HG03460 (cell line): Measurements from ENCODE around the gene PTPRN2.
A peak's percentile ranks its signal among the peaks of the same experiment; 100 is the strongest.
"Not testable (repeated sequence)": the region's sequence is repeated elsewhere in the genome, so short reads cannot be mapped to it uniquely, and the experiment has no call there.

ENCODE experiments used
- ATAC-seq: cut with Tn5 transposase; IDR thresholded peaks from one replicate; pipeline ENCODE4 v1.9.1; 2021; ENCODE audit not compliant: unreplicated experiment

Gene PTPRN2

DNA sequence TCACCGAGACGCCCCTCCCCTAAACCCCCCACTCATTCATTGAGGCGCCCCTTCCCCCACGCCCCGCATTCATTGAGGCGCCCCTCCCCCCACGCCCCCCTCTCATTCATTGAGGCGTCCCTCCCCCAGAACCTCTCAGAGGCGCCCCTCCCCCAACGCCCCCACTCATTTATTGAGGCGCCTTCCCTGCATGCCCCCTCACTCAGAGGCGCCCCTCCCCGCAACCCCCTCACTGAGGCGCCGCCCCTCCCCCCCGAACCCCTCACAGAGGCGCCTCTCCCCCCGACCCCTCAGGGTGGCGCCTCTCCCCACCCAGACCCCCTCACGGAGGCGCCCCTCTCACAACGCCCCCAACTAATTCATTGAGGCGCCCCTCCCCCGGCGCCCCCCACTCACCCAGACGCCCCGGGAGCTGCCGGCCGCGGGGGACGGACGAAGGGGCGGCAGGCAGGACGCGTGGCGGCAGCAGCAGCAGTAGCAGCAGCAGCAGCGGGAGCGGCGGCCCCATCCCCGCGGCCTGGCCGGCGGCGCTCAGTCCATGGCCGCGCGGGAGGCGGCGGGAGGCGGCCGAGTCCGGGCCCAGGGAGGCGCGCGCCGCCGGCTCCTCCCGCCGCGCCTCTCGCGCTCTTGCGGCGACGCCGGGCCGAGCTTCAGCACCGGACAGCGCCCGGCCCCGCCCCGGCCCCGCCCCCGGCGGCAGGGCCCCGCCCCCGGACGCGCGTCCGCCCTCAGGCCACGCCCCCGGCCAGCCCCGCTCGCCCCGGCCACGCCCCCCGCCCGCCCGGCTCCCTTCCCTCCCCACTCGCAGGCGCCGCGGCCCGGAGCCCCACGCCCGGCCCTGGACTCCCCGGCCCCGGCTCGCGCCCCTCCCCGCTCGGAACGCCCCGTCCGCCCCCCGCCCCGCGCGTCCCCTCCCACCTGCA is at the start of gene PTPRN2:
Gene PTPRN2 (minus strand): TSS at position 662 of the 923 bp plus-strand sequence.
- ATAC-seq, result peak; percentile 69

DNA sequence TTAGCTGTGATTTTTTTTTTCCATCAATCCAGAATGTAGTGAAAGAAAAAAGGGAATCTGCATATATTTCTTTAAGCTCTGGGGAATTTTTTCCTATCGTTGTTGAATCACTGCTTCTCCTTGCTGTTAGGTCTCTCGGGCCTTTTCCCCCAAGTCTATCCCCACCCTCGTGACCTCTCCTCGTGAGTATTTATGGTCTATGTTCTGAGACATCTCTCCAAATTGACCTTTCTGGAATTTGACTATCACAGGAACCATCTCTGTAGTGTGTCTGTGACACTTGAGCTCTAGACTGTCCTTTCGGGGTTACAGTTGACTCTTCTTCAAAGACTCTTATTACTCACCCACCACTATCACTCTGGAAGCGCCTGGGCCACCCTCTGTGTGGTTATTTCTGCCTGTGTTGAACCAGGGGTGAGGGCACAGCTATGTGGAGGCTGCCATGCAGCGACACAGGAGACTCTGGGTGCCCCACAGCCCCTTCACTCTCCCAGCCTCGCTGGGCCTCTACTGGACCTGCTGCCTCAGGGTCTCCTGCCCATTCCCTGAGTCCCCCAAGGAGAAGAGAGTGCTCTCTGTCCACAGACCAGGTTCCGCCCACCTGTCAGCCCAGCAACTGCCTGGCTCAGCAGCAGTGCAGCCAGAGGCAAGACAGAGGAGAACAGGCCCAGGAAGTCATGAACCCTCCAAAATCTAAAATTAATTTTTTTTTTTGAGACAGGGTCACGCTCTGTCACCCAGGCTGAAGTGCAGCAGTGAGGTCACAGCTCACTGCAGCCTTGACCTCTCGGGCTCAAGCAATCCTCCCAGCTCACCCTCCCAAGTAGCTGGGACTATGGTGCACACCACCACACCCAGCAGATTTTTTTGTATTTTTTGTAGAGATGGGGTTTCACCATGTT is 45.7 kb upstream of the PTPRN2 start:
- ATAC-seq, result peak; percentile 78

DNA sequence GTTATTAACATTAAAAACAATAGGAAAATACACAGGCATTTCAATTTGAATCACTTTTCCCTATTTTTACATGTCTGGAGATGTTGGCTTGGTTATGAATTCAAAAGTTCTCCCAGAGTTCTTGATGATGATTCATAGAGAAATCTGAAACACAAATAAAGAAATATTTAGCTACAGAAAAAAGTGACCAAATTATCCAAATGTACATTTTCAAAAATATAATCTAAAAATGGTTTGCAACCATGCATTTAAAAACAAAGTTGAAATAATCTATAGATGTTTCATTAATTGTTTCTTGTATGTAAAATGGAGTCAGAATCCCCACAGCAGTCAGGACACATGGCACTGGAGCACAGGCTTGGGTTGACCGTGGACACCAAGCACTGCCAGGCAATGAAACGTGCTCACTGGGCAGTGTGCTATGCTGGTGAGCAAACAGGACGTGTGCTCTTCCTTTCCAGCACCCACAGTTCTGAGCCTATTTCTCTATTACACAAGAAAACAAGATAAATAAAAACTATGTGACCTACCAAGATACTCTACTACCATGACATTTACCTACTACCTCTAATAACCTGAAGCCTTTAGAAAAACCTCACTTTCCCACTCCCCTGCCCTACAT is 44.1 kb upstream of the PTPRN2 start:
- ATAC-seq, result no peak

DNA sequence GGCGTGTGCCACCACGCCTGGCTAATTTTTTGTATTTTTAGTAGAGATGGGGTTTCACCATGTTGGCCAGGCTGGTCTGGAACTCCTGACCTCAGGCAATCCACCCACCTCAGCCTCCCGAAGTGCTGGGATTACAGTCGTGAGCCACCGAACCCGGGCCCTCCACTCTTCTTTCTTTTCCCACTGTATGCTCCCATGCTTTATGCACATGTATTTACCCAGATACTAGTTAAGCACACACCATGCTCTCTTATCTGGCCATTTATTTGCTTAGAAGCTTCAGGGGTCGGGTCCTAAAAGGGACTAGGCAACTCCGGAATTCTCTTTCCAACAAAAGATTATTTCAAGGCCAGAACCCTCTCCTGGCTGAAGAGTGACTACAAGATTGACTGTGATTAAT is 38.7 kb upstream of the PTPRN2 start:
- ATAC-seq, result not testable (repeated sequence)

DNA sequence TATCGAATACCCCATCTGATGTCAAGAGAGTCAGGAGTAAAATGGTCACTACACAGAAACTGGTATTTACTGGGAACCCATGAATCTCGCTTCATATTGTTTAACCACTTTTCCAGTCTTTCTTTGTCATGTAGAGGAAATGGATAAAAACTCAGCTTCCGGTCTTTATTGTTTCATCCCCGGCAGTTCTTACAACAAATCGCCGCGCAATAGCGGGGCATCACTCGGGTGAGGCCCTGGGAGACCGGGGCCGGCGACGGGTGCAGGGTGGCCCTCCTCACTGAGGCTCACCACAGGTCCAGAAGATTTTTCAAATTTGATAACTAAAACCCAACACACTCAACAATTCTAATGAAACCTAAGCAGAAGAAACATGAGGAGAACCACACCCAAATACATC is 35.6 kb upstream of the PTPRN2 start:
- ATAC-seq, result no peak

DNA sequence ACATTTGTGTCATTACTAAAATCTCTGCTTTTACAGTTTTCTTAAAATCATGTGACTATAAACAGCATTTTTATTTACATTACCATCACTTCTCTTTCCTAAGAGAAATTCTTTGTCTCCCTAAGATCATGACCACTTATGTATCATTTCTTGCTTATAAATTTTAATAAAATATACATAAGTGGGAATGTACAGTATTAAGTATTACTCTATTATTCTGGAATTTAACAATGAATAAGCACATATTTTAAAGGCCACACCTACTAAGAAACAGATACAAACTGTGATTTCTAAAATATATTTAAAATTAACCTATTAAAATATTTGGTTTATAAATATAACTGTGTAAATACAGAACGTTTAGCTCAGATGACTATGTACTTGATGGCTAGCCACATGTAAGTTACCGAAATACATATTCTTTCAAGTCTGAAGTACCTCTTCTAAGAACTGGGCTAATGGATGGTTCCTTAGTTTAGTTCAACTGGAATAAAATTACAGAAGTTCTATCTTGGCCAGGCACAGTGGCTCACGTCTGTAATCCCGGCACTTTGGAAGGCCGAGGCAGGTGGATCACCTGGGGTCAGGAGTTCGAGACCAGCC is 33.3 kb upstream of the PTPRN2 start:
- ATAC-seq, result no peak

DNA sequence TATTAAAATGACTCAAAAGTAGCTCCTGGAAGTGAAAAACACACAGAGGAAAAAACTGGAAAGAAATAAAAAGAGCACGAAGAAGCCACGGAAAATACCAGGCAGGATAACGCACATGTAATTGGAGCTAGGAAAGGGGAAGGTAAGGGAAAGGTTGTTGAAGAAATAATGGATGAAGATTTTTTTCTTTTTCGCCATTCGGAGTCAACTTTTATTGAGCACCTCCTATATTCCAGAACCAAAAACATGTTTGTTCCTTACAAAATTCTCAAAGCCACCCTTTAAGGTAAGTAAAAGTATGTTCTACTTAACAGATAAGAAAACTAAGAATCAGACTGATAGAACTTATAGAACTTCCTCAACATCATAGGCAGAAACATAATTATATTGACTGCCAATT is 32.8 kb upstream of the PTPRN2 start:
- ATAC-seq, result no peak

DNA sequence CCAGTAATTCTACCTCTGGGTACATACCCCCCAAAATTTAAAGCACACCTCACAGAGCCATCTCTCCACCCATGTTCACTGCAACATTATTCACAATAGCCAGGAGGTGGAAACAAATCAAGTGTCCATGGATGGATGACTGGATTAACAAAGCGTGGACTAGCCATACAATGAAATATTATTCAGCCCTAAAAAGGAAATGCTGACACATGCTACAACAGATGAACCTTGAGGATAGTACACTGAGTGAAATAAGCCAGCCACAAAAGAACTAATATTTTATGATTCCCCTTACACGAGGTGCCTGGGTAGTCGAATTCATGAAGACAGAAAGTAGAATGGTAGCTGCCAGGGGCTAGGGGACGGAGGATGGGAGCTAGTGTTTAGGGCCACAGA is 31.1 kb upstream of the PTPRN2 start:
- no peak for ATAC-seq

DNA sequence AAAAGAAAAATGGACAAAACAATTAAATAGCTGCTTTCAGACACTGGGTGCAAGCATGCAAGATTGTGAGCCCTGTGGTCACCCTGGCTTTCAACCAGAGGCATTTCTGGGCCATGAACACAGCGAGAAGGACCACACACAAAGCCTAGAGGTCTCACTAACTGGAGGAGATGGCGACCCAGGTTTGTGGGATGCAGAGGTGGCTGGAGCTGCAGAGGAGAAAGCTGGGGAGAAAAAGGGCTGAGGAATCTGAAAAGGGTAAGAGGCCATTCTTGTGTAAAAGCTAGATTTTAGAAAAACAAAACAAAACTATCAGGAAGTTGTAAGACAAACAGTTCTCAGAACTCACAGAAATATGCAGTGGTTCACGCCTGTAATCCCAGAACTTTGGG is 30.1 kb upstream of the PTPRN2 start:
- no peak for ATAC-seq

DNA sequence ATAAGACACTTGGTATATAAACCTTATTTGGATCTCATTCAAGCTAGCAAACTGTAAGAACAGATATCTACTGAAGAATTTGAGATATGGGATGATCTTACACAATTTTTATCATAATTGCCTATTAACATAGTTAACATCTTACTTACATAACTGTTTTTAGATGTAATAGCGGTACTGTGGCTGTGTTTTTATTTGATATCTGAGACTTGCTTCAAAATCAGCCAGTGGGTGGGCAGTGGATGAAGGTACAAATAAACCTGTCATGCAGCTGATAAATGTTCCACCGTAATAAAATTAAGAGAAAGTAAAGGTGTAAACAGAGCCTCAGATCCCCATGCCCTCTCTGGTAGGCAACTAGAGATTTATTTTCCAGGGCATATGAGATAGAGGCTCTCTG is 28.4 kb upstream of the PTPRN2 start:
- ATAC-seq, result no peak

DNA sequence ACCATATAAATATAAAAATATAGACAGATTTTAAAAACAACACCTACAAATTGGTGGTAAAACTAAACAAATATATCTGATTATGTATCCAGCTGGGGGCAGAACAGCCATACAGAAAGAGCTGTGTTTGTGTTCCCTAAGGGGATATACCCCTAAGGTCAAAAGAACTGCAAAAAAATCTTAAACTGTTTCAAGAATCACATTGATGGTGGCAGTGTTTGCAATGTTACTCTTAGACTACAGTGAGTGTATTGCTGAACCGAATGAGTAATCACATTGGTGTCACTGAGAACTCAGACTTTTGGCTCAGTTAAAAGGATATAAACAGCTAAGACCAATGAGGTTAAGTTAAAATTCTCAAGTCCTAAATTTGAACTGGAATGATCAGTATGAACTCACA is 27.1 kb upstream of the PTPRN2 start:
- ATAC-seq, result no peak

DNA sequence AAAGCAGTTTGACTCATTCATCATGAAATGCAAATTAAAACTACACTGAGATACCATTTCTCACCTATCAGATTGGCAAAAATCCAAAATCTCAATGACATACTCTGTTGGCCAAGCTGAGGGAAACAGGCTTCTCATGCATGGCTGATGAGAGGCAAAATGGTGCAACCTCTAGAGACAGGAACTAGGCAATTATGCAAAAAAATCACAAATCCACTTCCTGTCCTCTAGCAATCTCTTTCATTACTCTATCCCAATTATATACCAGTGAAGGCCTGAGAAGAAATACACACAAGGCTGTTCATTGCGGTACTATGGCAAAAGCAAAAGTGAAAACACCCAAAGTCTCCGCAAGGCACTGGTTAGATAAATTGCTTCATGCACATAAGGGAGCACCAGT is 25.9 kb upstream of the PTPRN2 start:
- peak; percentile 91 for ATAC-seq

DNA sequence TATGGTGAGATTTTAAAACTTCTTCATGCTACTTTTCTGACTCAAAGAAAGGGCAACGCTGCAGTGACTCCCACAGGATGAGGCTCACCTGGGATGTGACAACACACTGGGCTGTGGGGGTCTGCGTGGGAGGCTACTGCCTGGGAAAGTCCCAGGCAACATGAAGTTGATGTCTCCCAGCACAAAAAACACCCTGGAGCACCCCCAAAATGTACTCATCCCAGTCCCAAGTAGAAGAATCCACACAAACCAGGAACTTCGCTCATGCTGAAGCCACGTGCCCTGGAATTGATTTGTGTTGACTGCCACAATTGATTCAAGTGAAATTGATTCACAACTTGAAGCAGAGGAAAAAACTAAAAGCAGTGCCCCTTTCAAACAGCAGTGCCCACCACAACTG is 24.9 kb upstream of the PTPRN2 start:
- ATAC-seq, result no peak

DNA sequence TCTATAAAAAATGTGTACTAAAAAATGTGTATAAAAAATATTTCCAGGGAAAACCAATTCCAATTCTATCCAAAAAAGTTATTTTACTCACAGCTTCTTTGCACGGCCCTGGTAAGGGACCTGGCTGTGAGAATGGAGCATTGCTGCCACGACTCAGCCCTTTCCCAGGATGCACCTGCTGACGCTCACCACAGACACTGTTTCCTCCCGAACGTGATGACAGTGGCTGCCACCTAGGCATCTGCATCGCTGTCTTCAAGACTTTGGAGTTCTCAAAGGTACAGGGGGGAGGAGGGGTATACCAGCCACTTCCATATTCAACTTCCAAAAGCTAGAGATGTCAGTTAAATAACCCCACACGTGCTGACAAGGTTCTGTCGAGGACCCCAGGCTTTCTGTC is 23.9 kb upstream of the PTPRN2 start:
- no peak for ATAC-seq

DNA sequence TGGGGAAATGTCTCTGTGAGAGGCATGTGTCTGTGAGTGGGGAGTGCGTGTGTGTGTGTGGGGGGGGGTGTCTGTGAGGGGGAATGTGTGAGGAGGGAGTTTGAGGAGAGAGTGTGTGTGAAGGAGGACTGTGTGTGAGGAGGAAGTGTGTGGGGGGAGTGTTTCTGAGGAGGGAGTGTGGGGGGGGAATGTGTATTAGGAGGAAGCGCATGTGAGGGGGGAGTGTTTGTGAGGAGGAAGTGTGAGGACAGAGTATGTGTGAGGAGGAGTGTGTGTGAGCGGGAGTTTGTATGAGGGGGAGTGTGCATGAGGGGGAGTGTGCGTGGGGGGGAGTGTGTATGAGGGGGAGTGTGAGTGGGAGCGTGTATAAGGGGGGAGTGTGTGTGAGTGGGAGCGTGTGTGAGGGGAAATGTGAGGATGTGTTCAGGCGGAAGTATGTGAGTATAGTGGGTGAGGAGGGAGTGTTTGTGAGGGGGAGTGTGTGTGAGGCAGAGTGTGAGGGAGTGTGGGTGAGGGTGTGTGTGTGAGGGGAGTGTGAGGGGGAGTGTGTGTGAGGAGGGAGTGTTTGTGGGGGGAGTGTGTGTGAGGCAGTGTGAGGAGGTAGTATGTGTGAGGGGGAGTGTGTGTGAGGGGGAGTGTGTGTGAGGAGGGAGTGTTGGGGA is 21.8 kb upstream of the PTPRN2 start:
- ATAC-seq, result no peak

DNA sequence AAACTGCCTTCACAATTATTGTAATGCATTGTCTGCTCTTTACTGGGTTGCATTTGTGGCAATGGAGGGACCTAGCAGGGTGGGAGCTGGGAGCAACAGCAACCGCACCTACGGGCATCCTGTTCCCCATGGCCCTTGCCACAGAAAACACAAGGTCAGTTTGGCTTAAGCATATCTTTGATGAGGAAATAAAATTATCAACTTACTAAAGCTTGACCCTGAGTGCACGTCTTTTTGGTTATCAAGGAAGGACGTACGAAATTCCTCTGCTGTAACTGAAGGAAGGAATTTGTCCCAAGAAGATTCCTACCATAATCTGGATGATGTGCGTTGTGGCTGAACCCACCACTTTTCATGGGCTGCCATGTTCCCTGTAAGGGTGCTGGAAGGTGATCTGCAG is 19.9 kb upstream of the PTPRN2 start:
- ATAC-seq, result no peak

DNA sequence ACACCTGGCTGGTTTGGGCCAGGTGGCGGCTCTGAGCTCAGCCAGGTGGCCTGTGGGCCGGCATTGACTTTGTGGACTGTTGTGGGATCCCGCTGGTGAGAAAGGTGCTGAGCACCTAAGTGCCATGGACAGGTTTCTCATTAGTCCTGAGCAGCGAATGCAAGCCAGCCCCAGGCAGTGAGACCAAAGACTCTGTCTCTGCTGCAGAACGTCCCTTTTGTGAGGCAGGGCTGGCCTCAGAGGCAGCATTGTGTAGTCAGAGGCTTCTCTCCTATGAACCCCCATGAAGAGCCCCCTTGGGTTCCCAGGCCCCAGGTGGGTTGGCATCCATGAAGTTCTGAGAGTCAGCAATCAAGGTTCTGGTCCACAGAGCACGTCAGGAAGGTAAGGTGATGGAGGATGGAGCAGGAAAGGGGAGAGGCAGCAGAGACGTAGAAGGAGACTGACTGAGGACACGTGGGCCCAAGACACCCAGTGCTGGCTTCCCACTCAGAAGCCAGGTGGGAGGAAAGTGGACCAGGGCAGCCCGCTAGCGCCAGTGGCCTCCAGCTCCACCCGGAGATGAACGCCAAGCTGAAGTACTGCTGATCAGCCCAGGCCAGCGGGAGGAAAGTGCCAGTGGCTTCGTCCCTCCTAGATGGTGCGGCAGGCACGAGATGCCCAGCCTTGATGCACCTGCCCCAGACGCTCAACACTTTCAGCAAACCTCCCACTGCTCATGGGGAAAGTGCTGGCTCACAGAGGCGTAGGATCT is 19.2 kb upstream of the PTPRN2 start:
- no peak for ATAC-seq

DNA sequence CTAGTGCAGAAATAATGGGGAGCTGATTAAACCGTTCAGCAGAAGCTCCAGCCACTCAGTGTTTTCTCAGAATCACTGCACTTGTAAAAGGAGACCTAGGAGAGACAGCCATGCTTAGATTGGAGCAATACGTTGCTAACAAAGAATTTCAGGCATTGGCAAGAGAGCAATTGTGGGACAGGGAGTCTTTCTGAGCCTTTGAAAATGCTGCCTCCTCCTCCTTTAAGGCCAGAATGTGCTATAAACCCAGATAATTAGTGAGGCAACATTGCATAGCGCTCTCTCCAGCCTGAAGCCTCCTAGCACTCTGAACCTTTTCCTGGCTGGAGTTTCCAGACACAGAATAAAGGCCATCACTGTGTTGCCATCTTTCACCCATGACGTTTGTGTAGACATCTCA is 18.5 kb upstream of the PTPRN2 start:
- ATAC-seq, result no peak

DNA sequence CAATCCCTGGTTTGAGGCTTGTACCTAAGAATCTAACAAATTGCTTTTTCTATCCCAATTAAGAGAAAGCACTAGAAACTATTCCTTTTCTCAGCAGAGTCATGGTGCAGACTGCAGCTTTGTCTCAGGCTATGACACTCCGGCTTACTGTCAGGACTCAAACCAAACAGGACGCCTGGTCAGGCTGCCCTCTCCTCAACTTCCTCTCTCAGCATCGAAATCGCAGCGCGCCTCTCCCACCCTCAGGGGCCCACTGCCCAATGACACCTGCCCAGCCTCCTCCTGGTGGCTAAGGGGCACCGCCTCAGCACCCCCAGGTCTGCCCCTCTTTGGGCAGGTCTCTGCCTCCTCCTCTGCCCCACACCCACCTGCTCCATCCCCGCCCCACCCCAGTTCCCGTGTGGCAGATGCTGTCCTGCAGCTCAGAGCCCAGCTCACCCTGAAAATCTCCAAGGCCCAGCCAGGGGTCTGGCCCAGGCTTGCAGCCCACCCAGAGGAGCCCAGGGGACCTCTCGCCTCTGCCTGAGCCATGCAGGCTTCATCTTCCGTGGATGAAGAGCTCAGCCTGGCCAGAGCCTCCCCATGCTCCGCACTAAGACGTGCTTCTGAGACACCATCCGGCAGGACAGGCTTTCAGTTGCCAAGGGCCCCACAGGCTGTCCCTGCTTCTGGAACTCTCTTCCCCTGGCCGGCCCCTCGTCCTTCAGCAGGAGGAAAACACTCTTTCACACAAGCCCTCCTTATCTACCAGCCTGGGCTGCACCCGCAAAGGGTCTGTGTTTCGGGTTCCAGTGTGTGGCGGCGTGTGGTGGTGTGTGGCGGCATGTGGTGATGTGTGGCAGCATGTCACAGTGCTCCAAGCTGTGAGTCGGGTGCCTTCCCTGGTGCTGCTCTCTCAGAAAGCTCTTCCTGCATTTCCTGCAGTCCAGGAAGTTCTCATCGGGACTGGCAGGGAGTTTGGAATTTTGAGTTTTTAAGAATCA is 16.4 kb upstream of the PTPRN2 start:
- no peak for ATAC-seq
